HepG2 (cell line): ENCODE results near the gene ROMO1. TPM values are rescaled to one million over a fixed set of nuclear protein-coding genes. Genes with fewer than 3 reads are reported as not detected.

Experiments
- AGO1 ChIP-seq: fragments of 200-400 bp; formaldehyde crosslinking; IDR thresholded peaks from 2 replicates; pipeline ENCODE4 v1.6.1; 2017; ENCODE audit warnings: mild to moderate bottlenecking, low read depth, low read length, moderate library complexity; ENCODE audit not compliant: poor library complexity, severe bottlenecking
- AHR ChIP-seq: IDR thresholded peaks from 2 replicates; pipeline ENCODE4 v1.6.1; 2018; ENCODE audit warnings: missing genetic modification reagents, missing compliant biosample characterization
- HNF4G ChIP-seq, 2 experiments: sonication (generic) in 1 of 2; formaldehyde crosslinking in 1 of 2; IDR thresholded peaks; 2 replicates each; pipeline versions ENCODE4 v1.4.0 to v1.6.1; 2011 to 2020; ENCODE audit warnings: borderline replicate concordance in 2 of 2, low read depth in 2 of 2, mild to moderate bottlenecking in 2 of 2, low read length in 1 of 2, missing genetic modification reagents in 1 of 2, moderate library complexity in 1 of 2
- LRRFIP1 ChIP-seq: sonication (generic); formaldehyde crosslinking; conservative IDR thresholded peaks from 2 replicates; pipeline ENCODE4 v1.4.0; 2020; ENCODE audit warnings: missing genetic modification reagents
- NCOA5 ChIP-seq: sonication (generic); formaldehyde crosslinking; IDR thresholded peaks from 2 replicates; pipeline ENCODE4 v1.4.0; 2020; ENCODE audit warnings: missing genetic modification reagents
- NR2F6 ChIP-seq, 2 experiments: IDR thresholded peaks; 2 replicates each; pipeline ENCODE4 v1.6.1; 2016; ENCODE audit warnings: antibody characterized with exemption in 1 of 2, mild to moderate bottlenecking in 1 of 2
- TERF1 ChIP-seq: sonication (generic); formaldehyde crosslinking; IDR thresholded peaks from 2 replicates; pipeline ENCODE4 v1.8.0; 2022; ENCODE audit warnings: mild to moderate bottlenecking, missing genetic modification reagents, moderate library complexity
- ZNF20 ChIP-seq: sonication (generic); formaldehyde crosslinking; IDR thresholded peaks from 2 replicates; pipeline ENCODE4 v1.4.0; 2020; ENCODE audit warnings: mild to moderate bottlenecking, moderate library complexity, missing genetic modification reagents
- ZNF441 ChIP-seq: sonication (generic); formaldehyde crosslinking; IDR thresholded peaks from 2 replicates; pipeline ENCODE4 v1.7.0; 2021; ENCODE audit warnings: missing genetic modification reagents, borderline replicate concordance
- ZNF564 ChIP-seq: sonication (generic); formaldehyde crosslinking; IDR thresholded peaks from 2 replicates; pipeline ENCODE4 v1.8.1; 2023; ENCODE audit warnings: mild to moderate bottlenecking, missing genetic modification reagents
- polyA plus RNA-seq, 8 experiments: library from polyadenylated mRNA; depleted of rRNA in 3 of 8; stranded (reverse) in 7 of 8; unstranded in 1 of 8; fragments of >200 nt; fragmentation: Illumina TruSeq in 4 of 8; extraction: Trizol in 4 of 8; gene quantifications; 2 replicates each; pipeline versions ENCODE4 v1.2.1 to v1.2.3, GENCODE V29; 2011 to 2016; ENCODE audit warnings: low read depth in 4 of 8, missing spikeins in 1 of 8, mixed read lengths in 1 of 8; ENCODE audit not compliant: insufficient read depth in 1 of 8
- total RNA-seq, 5 experiments: library from RNA; depleted of rRNA; stranded (reverse); fragments of >200 nt; fragmentation: Illumina TruSeq; extraction: Trizol; gene quantifications; 2 replicates each; pipeline ENCODE4 v1.2.3, GENCODE V29; 2016; ENCODE audit warnings: low read depth in 1 of 5
- TF ChIP-seq, protein P1 (sequence below): sonication (generic); formaldehyde crosslinking; IDR thresholded peaks from 2 replicates; pipeline ENCODE4 v1.5.0; 2020; ENCODE audit warnings: mild to moderate bottlenecking, missing genetic modification reagents
- TF ChIP-seq, protein P2 (sequence below): sonication (generic); formaldehyde crosslinking; IDR thresholded peaks from 2 replicates; pipeline ENCODE4 v1.9.0; 2021; ENCODE audit warnings: missing genetic modification reagents, mild to moderate bottlenecking, borderline replicate concordance
- TF ChIP-seq, protein P3 (sequence below): sonication (generic); formaldehyde crosslinking; IDR thresholded peaks from 2 replicates; pipeline ENCODE4 v1.8.1; 2023; ENCODE audit warnings: mild to moderate bottlenecking, inconsistent platforms, moderate library complexity, missing genetic modification reagents, borderline replicate concordance
- TF ChIP-seq, protein P4 (sequence below): IDR thresholded peaks from 2 replicates; pipeline ENCODE4 v1.6.1; 2016; ENCODE audit warnings: low read depth, borderline replicate concordance

Gene ROMO1
- total and polyA plus RNA-seq, 2 of the 13 experiments (the other 11 are each of a cell fraction or from before 2014, with no cell fraction given), result 636 to 755 TPM

DNA sequence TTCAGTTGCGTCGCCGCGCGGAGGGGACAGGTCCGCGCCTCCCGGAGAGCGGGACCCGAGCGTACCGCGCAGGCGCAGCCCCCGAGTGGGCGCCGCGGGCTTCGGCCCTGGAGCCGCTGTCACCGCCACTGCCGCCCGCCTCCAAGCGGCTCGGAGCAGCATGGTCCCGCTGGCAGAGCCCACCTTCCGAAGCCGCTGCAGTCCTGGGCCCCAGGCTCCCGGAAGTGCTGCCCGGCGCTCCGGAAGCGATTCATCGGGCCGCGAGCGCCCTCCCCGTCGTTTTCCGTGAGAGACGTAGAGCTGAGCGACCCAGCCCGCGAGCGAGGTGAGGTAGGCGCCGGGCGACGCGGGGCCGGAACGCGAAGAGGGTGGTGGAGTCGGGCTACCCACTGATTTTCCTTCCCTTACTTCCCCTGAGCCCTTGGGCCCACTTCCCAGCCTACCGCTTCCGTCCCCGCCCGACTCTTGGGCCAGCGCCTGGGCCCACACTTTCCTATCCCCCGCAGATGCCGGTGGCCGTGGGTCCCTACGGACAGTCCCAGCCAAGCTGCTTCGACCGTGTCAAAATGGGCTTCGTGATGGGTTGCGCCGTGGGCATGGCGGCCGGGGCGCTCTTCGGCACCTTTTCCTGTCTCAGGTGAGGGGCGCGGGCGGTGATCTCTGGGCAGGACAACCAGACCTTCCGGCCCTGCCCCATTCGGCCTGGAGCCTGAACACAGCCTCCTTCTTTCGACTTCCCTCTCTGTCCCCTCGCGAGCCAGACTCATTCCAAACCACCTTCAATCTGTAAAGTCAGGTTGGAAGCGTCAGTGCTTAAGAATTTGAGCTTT, at the start of gene ROMO1, which contains the start of gene NFS1 (continued):
- TF ChIP-seq, protein P1, sequence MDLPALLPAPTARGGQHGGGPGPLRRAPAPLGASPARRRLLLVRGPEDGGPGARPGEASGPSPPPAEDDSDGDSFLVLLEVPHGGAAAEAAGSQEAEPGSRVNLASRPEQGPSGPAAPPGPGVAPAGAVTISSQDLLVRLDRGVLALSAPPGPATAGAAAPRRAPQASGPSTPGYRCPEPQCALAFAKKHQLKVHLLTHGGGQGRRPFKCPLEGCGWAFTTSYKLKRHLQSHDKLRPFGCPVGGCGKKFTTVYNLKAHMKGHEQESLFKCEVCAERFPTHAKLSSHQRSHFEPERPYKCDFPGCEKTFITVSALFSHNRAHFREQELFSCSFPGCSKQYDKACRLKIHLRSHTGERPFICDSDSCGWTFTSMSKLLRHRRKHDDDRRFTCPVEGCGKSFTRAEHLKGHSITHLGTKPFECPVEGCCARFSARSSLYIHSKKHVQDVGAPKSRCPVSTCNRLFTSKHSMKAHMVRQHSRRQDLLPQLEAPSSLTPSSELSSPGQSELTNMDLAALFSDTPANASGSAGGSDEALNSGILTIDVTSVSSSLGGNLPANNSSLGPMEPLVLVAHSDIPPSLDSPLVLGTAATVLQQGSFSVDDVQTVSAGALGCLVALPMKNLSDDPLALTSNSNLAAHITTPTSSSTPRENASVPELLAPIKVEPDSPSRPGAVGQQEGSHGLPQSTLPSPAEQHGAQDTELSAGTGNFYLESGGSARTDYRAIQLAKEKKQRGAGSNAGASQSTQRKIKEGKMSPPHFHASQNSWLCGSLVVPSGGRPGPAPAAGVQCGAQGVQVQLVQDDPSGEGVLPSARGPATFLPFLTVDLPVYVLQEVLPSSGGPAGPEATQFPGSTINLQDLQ (CRISPR knock-in tag), result peak; percentile 98
- TF ChIP-seq ZNF20 (CRISPR knock-in tag) (peak; percentile 97), ZNF564 (peak; percentile 98), AHR (peak; percentile 95), HNF4G (IDR thresholded peaks at IDR 0.05; ENCODE audit: borderline replicate concordance, low read depth, low read length) (no peak), HNF4G (CRISPR knock-in tag; IDR thresholded peaks at IDR 0.05; ENCODE audit: borderline replicate concordance, low read depth) (peak; percentile 68; the same call in 1 of the 2 replicates), LRRFIP1 (no peak; the same call in 1 of the 2 replicates), TERF1 (CRISPR knock-in tag) (peak; percentile 30; the same call in 1 of the 2 replicates), NR2F6 (IDR thresholded peaks at IDR 0.05) (no peak), NR2F6 (CRISPR knock-in tag; IDR thresholded peaks at IDR 0.05) (peak; percentile 52; the same call in 1 of the 2 replicates), AGO1 (peak; percentile 92), ZNF441 (peak; percentile 88), NCOA5 (CRISPR knock-in tag) (peak; percentile 18)
- TF ChIP-seq, protein P2, sequence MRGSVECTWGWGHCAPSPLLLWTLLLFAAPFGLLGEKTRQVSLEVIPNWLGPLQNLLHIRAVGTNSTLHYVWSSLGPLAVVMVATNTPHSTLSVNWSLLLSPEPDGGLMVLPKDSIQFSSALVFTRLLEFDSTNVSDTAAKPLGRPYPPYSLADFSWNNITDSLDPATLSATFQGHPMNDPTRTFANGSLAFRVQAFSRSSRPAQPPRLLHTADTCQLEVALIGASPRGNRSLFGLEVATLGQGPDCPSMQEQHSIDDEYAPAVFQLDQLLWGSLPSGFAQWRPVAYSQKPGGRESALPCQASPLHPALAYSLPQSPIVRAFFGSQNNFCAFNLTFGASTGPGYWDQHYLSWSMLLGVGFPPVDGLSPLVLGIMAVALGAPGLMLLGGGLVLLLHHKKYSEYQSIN (CRISPR knock-in tag), result no peak
- TF ChIP-seq, protein P3, sequence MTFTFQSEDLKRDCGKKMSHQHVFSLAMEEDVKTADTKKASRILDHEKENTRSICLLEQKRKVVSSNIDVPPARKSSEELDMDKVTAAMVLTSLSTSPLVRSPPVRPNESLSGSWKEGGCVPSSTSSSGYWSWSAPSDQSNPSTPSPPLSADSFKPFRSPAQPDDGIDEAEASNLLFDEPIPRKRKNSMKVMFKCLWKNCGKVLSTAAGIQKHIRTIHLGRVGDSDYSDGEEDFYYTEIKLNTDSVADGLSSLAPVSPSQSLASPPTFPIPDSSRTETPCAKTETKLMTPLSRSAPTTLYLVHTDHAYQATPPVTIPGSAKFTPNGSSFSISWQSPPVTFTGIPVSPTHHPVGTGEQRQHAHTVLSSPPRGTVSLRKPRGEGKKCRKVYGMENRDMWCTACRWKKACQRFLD, result peak; percentile 92
- TF ChIP-seq, protein P4, sequence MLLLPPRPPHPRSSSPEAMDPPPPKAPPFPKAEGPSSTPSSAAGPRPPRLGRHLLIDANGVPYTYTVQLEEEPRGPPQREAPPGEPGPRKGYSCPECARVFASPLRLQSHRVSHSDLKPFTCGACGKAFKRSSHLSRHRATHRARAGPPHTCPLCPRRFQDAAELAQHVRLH (CRISPR knock-in tag), result peak; percentile 93; the same call in 1 of the 2 replicates
